GM19468 (cell line): ENCODE data around the gene SEMA5A.

ENCODE experiments used
- ATAC-seq: cut with Tn5 transposase; IDR thresholded peaks from one replicate; pipeline ENCODE4 v1.9.1; 2021; ENCODE audit warnings: mild to moderate bottlenecking, moderate library complexity, moderate number of reproducible peaks; ENCODE audit not compliant: unreplicated experiment; ENCODE audit errors: extremely low read depth

SEMA5A gene

DNA sequence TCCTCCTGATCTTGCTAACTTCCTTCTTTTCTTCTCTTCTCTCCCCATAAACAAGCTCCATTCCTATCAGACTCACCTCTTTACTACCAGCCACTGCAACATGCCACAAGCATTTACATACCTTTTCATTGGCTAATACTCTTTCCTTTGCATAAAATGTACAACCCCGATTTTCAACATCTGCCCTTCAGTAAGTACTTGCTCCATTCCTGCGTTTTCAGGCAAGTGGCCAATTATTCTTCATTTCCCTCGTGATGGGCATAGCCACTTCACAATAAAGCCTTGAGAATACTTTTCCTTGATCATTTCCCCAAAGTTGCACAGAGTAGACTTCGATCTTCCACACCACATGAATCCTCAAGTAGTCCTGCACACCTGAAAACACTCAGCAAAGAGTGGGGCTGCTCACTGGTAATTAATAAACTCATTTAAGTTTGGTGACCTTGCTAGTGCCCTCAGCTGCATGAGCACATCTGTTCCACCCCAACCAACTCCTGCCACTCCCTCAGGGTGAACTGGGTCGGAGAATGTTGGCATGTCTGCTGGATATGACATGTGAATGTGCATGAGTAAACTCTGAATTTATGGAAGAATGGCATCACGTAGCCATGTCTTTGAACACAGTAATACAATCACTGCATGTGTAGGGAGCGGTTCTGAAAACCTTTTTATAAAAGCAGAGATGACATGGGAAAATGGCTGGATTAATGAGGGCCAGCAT is 535.8 kb downstream of the SEMA5A start:
- ATAC-seq = no peak

DNA sequence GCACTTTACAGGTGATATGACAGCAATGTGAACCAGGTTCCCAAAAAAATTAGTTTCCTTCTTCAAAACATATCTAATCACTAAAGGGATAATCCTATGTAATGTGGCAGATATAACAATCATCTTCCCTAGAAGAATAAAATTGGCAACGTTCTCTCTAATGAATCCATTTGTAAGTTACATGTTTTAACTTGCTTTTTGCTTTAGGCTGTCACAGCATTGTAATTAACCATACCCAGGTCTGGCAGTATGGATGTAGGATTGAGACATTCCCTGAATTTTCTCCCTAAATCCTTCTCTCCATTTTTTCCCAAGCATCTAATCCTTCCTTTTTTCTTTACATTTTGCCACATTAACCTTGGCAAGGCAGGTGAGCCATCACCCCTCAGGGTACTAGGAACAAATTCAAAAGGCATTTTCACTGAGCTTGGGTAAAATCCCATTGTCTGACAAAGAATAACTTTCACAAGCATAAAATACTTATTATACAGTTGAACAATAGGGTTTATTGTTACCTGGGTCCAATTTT is 548.3 kb downstream of the SEMA5A start:
- ATAC-seq = no peak

- no peak for ATAC-seq
Observed at GRCh38 chr5:8993031-8993430, 552.8 kb downstream of the SEMA5A start.
